Hepatocyte (in vitro differentiated cells): ENCODE results near the gene SYT1. TPM values are rescaled to one million over a fixed set of nuclear protein-coding genes. Genes with fewer than 3 reads are reported as not detected.
"Not testable (repeated sequence)": the region's sequence is repeated elsewhere in the genome, so short reads cannot be mapped to it uniquely, and the experiment has no call there.

ENCODE experiments used
- DNase-seq: peaks from one replicate; pipeline ENCODE4 v3.0.0-alpha.2; 2016; ENCODE audit warnings: low spot score
- H2AFZ ChIP-seq: fragments of 200-600 bp; sonication (generic); 2 replicates; pipeline ENCODE4 v1.6.0; 2016; ENCODE audit warnings: antibody characterized with exemption, mild to moderate bottlenecking
- H3K27ac ChIP-seq: fragments of 200-600 bp; sonication (generic); 2 replicates; pipeline ENCODE4 v1.5.1; 2016; ENCODE audit warnings: mild to moderate bottlenecking
- H3K27me3 ChIP-seq: fragments of 200-600 bp; sonication (generic); 2 replicates; pipeline ENCODE4 v1.6.1; 2016
- H3K36me3 ChIP-seq: fragments of 200-600 bp; sonication (generic); replicated peaks from 2 replicates; pipeline ENCODE4 v1.5.1; 2016; ENCODE audit warnings: low read depth; ENCODE audit not compliant: insufficient read depth
- H3K4me1 ChIP-seq: fragments of 200-600 bp; sonication (generic); 2 replicates; pipeline ENCODE4 v1.5.1; 2016; ENCODE audit warnings: mild to moderate bottlenecking, moderate library complexity; ENCODE audit not compliant: insufficient read depth
- H3K4me2 ChIP-seq: fragments of 200-600 bp; sonication (generic); 2 replicates; pipeline ENCODE4 v1.6.0; 2016
- H3K4me3 ChIP-seq: fragments of 200-600 bp; sonication (generic); 2 replicates; pipeline ENCODE4 v1.5.1; 2016; ENCODE audit warnings: mild to moderate bottlenecking
- H3K79me2 ChIP-seq: fragments of 200-600 bp; sonication (generic); 2 replicates; pipeline ENCODE4 v1.6.0; 2017; ENCODE audit warnings: mild to moderate bottlenecking
- H3K9me2 ChIP-seq: fragments of 200-600 bp; sonication (generic); replicated peaks from 2 replicates; pipeline ENCODE4 v1.6.0; 2017; ENCODE audit warnings: mild to moderate bottlenecking; ENCODE audit not compliant: insufficient read depth
- H3K9me3 ChIP-seq: fragments of 200-600 bp; sonication (generic); 2 replicates; pipeline ENCODE4 v1.5.1; 2016; ENCODE audit warnings: low read depth, mild to moderate bottlenecking
- H4K20me1 ChIP-seq: fragments of 200-600 bp; sonication (generic); 2 replicates; pipeline ENCODE4 v1.6.0; 2016; ENCODE audit warnings: mild to moderate bottlenecking; ENCODE audit not compliant: insufficient read depth, poor library complexity, severe bottlenecking
- CTCF ChIP-seq: fragments of 200-600 bp; sonication (generic); IDR thresholded peaks from 2 replicates; pipeline ENCODE4 v1.5.1; 2016; ENCODE audit warnings: antibody characterized with exemption, mild to moderate bottlenecking; ENCODE audit not compliant: poor library complexity
- EZH2 ChIP-seq: fragments of 200-600 bp; sonication (generic); IDR thresholded peaks from 2 replicates; pipeline ENCODE4 v1.6.1; 2016; ENCODE audit warnings: antibody characterized with exemption, mild to moderate bottlenecking, borderline replicate concordance
- EZH2phosphoT487 ChIP-seq: fragments of 200-600 bp; sonication (generic); IDR thresholded peaks from one replicate; pipeline ENCODE4 v1.6.1; 2018; ENCODE audit warnings: antibody characterized with exemption, mild to moderate bottlenecking, low read depth, moderate library complexity; ENCODE audit not compliant: unreplicated experiment, severe bottlenecking
- WGBS: methylation state at CpG from one replicate; pipeline ENCODE4 v1.1.6; 2016; ENCODE audit warnings: low lambda C conversion rate; ENCODE audit errors: missing lambda C conversion rate; 5-methylcytosine and 5-hydroxymethylcytosine counted together
- polyA plus RNA-seq: library from polyadenylated mRNA; unstranded; fragments of >200 nt; fragmentation: Nextera tagmentation; extraction: Ambion mirVana; gene quantifications from 2 replicates; pipeline ENCODE4 v1.2.1, GENCODE V29; 2016
- total RNA-seq: library from RNA; depleted of rRNA; stranded (reverse); fragments of >200 nt; gene quantifications from 2 replicates; pipeline ENCODE4 v1.2.3, GENCODE V29; 2014

The SYT1 gene
- total and polyA plus RNA-seq, 2 experiments from 2014 or later = 1.3 to 2.5 TPM

DNA sequence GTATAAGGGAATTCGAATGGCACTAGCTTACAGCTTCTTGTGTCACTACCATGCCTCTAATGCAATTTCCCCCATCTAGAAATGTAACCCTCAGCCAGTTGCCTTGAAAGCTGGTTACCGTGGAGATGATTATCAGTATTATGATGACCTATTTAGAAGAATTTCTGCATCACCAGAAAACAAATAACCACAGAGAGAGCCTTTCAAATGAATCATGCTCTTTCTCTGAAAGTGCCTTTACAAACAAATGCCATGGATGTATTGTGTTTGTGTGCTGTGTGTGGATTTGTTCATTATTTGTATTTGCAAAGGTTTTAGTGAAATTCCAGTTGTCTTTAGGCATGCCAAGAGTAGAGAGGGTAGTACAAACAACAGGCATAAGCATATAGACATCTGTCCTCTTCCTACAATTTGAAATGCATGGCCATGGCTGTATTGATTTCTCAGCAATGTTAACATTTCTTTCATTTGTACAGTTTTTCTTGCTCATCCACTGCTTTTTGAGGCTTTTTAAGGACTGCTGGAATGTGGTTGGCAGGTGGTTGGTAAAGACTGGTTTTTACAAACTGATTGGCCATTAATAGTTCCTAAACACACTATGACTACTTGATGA is 559.6 kb downstream of the SYT1 start:
- peak overlapping the region; percentile 10 for H3K27ac ChIP-seq
- H3K27me3 ChIP-seq = no peaks in the 10 kb centered on the region

DNA sequence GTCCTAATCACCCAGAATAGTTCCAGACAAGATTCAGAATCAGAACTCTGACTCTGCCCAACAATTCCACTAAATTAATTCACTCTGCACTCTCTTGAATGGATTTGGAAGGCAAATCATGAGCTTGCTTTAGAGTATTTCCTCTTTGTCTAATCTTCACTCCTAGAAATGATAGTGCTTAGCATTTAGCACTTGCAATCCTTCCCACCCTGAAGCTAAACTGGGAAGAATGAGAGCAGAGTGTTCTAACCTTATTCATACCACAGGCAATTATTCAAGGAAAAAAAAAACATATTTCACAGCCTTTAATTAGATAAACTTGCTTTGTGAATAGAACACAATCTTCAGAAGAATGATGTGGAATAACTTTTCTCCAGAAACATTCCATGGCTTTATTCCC is 561.5 kb downstream of the SYT1 start:
- H3K27ac ChIP-seq = no peak overlapping the region

More for the DNA sequence above, 559.6 kb downstream of the SYT1 start:
- Histone ChIP-seq H3K9me3 (no peaks in the 10 kb centered on the region), H3K36me3 (no peaks in the 10 kb centered on the region), H3K4me2 (no peak overlapping the region), H3K79me2 (no peaks in the 10 kb centered on the region), H3K4me3 (no peak overlapping the region), H2AFZ (no peak overlapping the region), H3K9me2 (no peaks in the 10 kb centered on the region), H3K4me1 (peaks cover 26% of the 10 kb centered on the region), H4K20me1 (no peaks in the 10 kb centered on the region)
- peak; percentile 37 for DNase-seq
- WGBS = 61% methylated on average over 2 of the region's 2 CpGs
- TF ChIP-seq CTCF = no peak

GRCh38 chr12:79426744-79427143 is 562.2 kb downstream of the SYT1 start:
- H3K36me3 ChIP-seq, H3K9me2 ChIP-seq, H2AFZ ChIP-seq, H3K4me2 ChIP-seq, H3K4me1 ChIP-seq, H4K20me1 ChIP-seq, H3K79me2 ChIP-seq, H3K9me3 ChIP-seq, H3K4me3 ChIP-seq, H3K27ac ChIP-seq, DNase-seq, H3K27me3 ChIP-seq: not testable (repeated sequence)
- WGBS = 63% methylated on average over 3 of the region's 3 CpGs

More for the DNA sequence above, 561.5 kb downstream of the SYT1 start:
- Histone ChIP-seq H3K36me3 (no peaks in the 10 kb centered on the region), H3K79me2 (no peaks in the 10 kb centered on the region), H2AFZ (no peak overlapping the region), H3K4me1 (peaks cover 13% of the 10 kb centered on the region), H3K9me3 (no peaks in the 10 kb centered on the region), H4K20me1 (no peaks in the 10 kb centered on the region), H3K4me3 (no peak overlapping the region), H3K4me2 (no peak overlapping the region), H3K27me3 (no peaks in the 10 kb centered on the region), H3K9me2 (no peaks in the 10 kb centered on the region)
- DNase-seq = no peak
- no peak for TF ChIP-seq EZH2
- TF ChIP-seq CTCF = no peak
- TF ChIP-seq EZH2phosphoT487 = no peak

DNA sequence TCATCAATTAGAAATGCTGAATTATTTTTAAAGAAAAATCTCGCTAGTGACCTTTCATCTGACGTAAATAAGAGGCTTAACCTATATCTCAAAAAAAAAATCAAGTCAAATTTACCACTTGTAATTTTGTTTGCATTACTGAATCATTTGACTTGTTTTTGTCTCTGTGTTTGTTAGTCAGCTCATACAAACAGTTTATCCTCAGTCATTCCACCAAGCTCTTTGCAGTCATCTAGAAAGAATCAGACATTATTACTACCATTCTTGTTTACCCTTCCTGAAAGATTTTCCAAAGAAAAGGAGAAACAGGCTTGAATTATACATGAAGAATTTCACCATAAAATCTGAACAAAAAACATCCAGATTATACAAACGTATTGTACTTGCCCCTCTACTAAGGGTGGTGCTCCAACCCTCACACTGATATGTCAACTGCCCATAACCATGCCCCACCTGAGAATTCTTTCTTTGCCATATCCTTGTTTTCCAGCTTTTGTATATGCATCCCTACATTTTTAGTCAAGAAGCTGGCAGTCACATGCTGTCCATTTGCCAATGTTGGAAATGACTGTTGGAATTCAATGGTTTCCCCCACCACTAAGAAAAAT is 569.0 kb downstream of the SYT1 start:
- Histone ChIP-seq H2AFZ (no peak overlapping the region), H3K4me2 (no peak overlapping the region), H3K27ac (no peak overlapping the region), H3K9me3 (no peaks in the 10 kb centered on the region), H3K79me2 (no peaks in the 10 kb centered on the region), H3K27me3 (no peaks in the 10 kb centered on the region), H3K4me1 (no peaks in the 10 kb centered on the region), H4K20me1 (no peaks in the 10 kb centered on the region), H3K9me2 (no peaks in the 10 kb centered on the region), H3K4me3 (no peak overlapping the region), H3K36me3 (no peaks in the 10 kb centered on the region)
- 85% methylated on average over 3 of the region's 3 CpGs for WGBS
- DNase-seq = no peak
- no peak for TF ChIP-seq EZH2
- TF ChIP-seq CTCF = no peak
- TF ChIP-seq EZH2phosphoT487 = no peak
